Heart left ventricle (tissue), 13 donors: ENCODE data around the gene MACROH2A2.

ENCODE experiments used
- CTCF ChIP-seq, 12 donors: fragments of 200-600 bp; sonication (generic) in 4 of 12; IDR thresholded peaks; one replicate each; pipeline versions ENCODE4 v1.5.0 to v1.8.0; 2018 to 2022; ENCODE audit warnings: antibody characterized with exemption in 12 of 12, mild to moderate bottlenecking in 5 of 12
- POLR2A ChIP-seq, 2 donors: fragments of 450-650 bp; IDR thresholded peaks; one replicate each; pipeline ENCODE4 v1.6.1; 2017; ENCODE audit warnings: antibody characterized with exemption in 2 of 2, mild to moderate bottlenecking in 2 of 2, moderate library complexity in 2 of 2
- donor health status: ischemic (EF 13 %, LVEDD 7.1; RV severe dilation, severe dysfunction).
- donor health status: DM: no; HTN: yes; CAD: no.
- donor health status: DM: no; HTN: no; CAD: no.
- donor health status: ischemic (EF 25% LVEDD 6.9; RV normal size, moderate dysfunction).
- donor health status: ischemic (EF 25% LVEDD 5.7; RV mildly dilated, moderate dysfunction).
- donor health status: ischemic (EF 35%, LVEDD 5.7; RV mildly dilated, moderate dysfunction).
- donor health status: nonischemic (EF 11% LVEDD 7.7; RV severe dilation, severe dysfunction).
- donor health status: DM: yes; HTN: yes; CAD: no.
- donor health status: PGD.
- donor health status: ischemic (EF 29% LVEDD 5.4; RV normal size, mild dysfunction).
- donor health status: nonischemic (EF 23%, LVEDD 6.1; RV moderate dilation, normal function).

GRCh38 chr10:70096016-70096704 is 43.5 kb downstream of the MACROH2A2 start:
- TF ChIP-seq POLR2A (IDR thresholded peaks at IDR 0.05) (no peak), CTCF (IDR thresholded peaks at IDR 0.05) (no peak)
